Measurements from ENCODE around the gene RAG2. TPM values are rescaled to one million over a fixed set of nuclear protein-coding genes. Genes with fewer than 3 reads are reported as not detected.

RAG2 gene
- total RNA-seq, 2 experiments from 2014 or later = not detected

- no peaks in the 10 kb centered on the region for H3K9me3 Mint-ChIP-seq
- peaks cover 22% of the 10 kb centered on the region for H3K27me3 Mint-ChIP-seq (ENCODE audit: low read depth)
- H3K27ac Mint-ChIP-seq = no peak overlapping the region
- no peaks in the 10 kb centered on the region for H3K36me3 Mint-ChIP-seq (ENCODE audit: low read depth)
- CTCF ChIA-PET = no interaction called here
- H3K4me1 Mint-ChIP-seq (ENCODE audit: low read depth) = peaks cover 5% of the 10 kb centered on the region
- no peak for DNase-seq
- intact Hi-C loops (cut with micrococcal nuclease) = no loop called here
- H3K4me3 Mint-ChIP-seq = no peak overlapping the region
These were observed 6.6 kb downstream of the RAG2 start for GRCh38 chr11:36591433-36591832.

GRCh38 chr11:36590513-36590912 is 7.5 kb downstream of the RAG2 start:
- Mint-ChIP-seq H3K27ac (no peak overlapping the region), H3K36me3 (ENCODE audit: low read depth) (no peaks in the 10 kb centered on the region), H3K9me3 (no peaks in the 10 kb centered on the region), H3K4me3 (no peak overlapping the region), H3K27me3 (ENCODE audit: low read depth) (peaks cover 22% of the 10 kb centered on the region), H3K4me1 (ENCODE audit: low read depth) (peaks cover 5% of the 10 kb centered on the region)
- CTCF ChIA-PET = interaction anchor here (0.5 kb wide), 1 partner anchor 80 kb away, joined by 3 read pairs; the partner anchor contains the start of gene TRAF6
- intact Hi-C loops (cut with micrococcal nuclease) = no loop called here
- no peak for DNase-seq

GRCh38 chr11:36588099-36588498 is 9.9 kb downstream of the RAG2 start:
- intact Hi-C loops (cut with micrococcal nuclease) = no loop called here
- Mint-ChIP-seq H3K4me1 (ENCODE audit: low read depth) (no peaks in the 10 kb centered on the region), H3K36me3 (ENCODE audit: low read depth) (no peaks in the 10 kb centered on the region), H3K27me3 (ENCODE audit: low read depth) (peaks cover 13% of the 10 kb centered on the region), H3K4me3 (no peak overlapping the region), H3K9me3 (no peaks in the 10 kb centered on the region), H3K27ac (no peak overlapping the region)
- no peak for DNase-seq
- CTCF ChIA-PET = interaction anchor here (0.6 kb wide), 1 partner anchor 19 kb away, joined by 3 read pairs; no protein-coding TSS in a partner anchor

DNA sequence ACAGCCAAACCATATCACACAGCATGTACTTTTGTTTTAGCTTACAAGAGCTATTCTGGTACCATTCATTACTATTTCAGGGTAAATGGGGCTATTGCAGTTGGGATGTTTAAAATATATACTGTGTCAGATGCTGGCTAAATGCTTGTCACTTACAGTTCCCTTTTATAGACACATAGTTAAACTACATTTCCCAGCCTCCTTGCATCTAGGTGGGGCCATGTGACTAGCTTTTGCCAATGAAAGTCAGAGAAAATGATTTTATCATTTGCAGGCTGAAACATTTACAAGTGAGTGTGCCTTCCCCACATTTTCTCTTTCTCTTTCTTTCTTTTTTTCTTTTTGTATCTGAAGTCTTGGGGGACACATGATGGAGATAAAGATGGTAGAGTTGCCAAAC is 11.5 kb downstream of the RAG2 start:
- Mint-ChIP-seq H3K27me3 (ENCODE audit: low read depth) (peaks cover 8% of the 10 kb centered on the region), H3K9me3 (peaks cover 5% of the 10 kb centered on the region), H3K27ac (no peak overlapping the region), H3K4me1 (ENCODE audit: low read depth) (no peaks in the 10 kb centered on the region), H3K36me3 (ENCODE audit: low read depth) (no peaks in the 10 kb centered on the region), H3K4me3 (no peak overlapping the region)
- no peak for DNase-seq
- CTCF ChIA-PET = interaction anchor here (0.6 kb wide), 1 partner anchor 92 kb away, joined by 5 read pairs; no protein-coding TSS in a partner anchor
- intact Hi-C loops (cut with micrococcal nuclease) = no loop called here

DNA sequence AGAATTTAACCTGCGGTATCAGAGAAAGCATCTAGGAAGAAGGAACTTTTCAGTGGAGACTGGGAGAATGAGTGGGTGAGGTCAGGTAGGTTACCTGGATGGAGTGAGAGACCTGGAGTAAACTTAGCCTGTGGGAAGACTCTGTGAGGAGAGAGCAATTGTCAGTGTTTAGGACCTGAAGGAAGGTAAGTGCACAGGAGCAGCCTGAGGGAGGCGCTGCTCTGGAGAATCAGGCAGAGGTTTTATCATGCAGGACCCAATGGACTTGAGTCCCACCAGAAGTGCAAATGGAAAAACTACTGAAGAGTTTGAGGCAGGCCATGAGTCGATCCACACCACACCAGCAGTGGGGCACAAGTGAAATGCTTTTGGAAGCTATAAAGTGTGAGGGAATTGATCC is 14.4 kb downstream of the RAG2 start:
- no peak overlapping the region for H3K4me3 Mint-ChIP-seq

DNA sequence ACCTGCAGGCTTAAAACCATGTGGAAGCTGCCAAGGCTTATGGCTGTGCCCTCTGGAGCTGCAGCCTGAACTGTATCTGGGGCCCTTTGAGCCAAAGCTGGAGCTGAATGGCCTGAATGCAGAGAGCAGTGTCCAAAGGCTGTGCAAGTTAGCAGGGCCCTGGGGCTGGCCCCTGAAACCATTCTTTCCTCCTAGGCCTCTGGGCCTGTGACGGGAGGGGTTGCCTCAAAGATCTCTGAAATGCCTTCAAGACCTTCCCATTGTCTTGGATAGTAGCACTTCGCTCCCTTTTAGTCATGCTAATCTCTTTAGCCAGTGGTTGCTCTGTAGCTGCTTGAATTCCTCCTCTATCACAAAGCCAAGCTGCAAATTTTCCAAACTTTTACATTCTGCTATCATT is 16.5 kb downstream of the RAG2 start:
- H3K36me3 Mint-ChIP-seq (ENCODE audit: low read depth) = no peaks in the 10 kb centered on the region
- DNase-seq = no peak
- H3K4me3 Mint-ChIP-seq = no peak overlapping the region
- peaks cover 5% of the 10 kb centered on the region for H3K9me3 Mint-ChIP-seq
- no peaks in the 10 kb centered on the region for H3K4me1 Mint-ChIP-seq (ENCODE audit: low read depth)
- CTCF ChIA-PET = interaction anchor here (0.6 to 1.2 kb wide), 2 partner anchors 19 to 166 kb away, joined by 3 to 4 read pairs; no protein-coding TSS in a partner anchor
- no peak overlapping the region for H3K27ac Mint-ChIP-seq
- H3K27me3 Mint-ChIP-seq (ENCODE audit: low read depth) = peaks cover 2% of the 10 kb centered on the region
- intact Hi-C loops (cut with micrococcal nuclease) = no loop called here

More for the DNA sequence above, 14.4 kb downstream of the RAG2 start:
- no peak for DNase-seq
- Mint-ChIP-seq H3K9me3 (peaks cover 5% of the 10 kb centered on the region), H3K36me3 (ENCODE audit: low read depth) (no peaks in the 10 kb centered on the region), H3K27ac (no peak overlapping the region), H3K4me1 (ENCODE audit: low read depth) (no peaks in the 10 kb centered on the region), H3K27me3 (ENCODE audit: low read depth) (peaks cover 2% of the 10 kb centered on the region)
- CTCF ChIA-PET = interaction anchor here (1.3 kb wide), 1 partner anchor 19 kb away, joined by 3 read pairs; no protein-coding TSS in a partner anchor
- intact Hi-C loops (cut with micrococcal nuclease) = no loop called here

- Mint-ChIP-seq H3K4me3 (no peak overlapping the region), H3K36me3 (ENCODE audit: low read depth) (no peaks in the 10 kb centered on the region), H3K27me3 (ENCODE audit: low read depth) (peaks cover 5% of the 10 kb centered on the region), H3K27ac (no peak overlapping the region), H3K9me3 (peaks cover 5% of the 10 kb centered on the region), H3K4me1 (ENCODE audit: low read depth) (no peaks in the 10 kb centered on the region)
- intact Hi-C loops (cut with micrococcal nuclease) = no loop called here
- CTCF ChIA-PET = interaction anchor here (3.3 kb wide), 1 partner anchor 169 kb away, joined by 14 read pairs; no protein-coding TSS in a partner anchor
- no peak for DNase-seq
These were observed 19.6 kb downstream of the RAG2 start for GRCh38 chr11:36578458-36578857.

GRCh38 chr11:36577859-36578258 is 20.2 kb downstream of the RAG2 start:
- CTCF ChIA-PET = interaction anchor here (1.3 to 3.3 kb wide), 2 partner anchors 14 to 170 kb away, joined by 4 to 14 read pairs; no protein-coding TSS in a partner anchor
- Mint-ChIP-seq H3K9me3 (peaks cover 5% of the 10 kb centered on the region), H3K36me3 (ENCODE audit: low read depth) (no peaks in the 10 kb centered on the region), H3K4me1 (ENCODE audit: low read depth) (no peaks in the 10 kb centered on the region), H3K27me3 (ENCODE audit: low read depth) (peaks cover 5% of the 10 kb centered on the region), H3K27ac (no peak overlapping the region), H3K4me3 (no peak overlapping the region)
- no peak for DNase-seq
- intact Hi-C loops (cut with micrococcal nuclease) = no loop called here

DNA sequence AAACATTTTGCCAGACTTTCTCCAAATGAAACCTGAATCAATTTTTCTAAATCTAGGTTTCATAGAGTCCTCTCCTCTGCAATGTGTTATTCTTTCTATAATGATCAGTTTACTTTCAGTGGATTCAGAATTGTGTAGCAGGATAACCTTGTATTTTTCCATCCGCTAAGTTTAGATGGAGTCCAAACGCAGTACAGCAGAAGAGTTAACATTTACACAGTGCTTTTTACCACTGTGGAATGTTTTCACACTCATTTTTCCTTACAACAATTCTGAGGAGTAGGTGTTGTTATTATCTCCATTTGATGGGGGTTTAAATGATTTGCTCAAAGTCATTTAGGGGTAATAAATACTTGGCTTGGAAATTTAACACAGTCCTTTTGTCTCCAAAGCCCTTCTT is 20.7 kb downstream of the RAG2 start:
- Mint-ChIP-seq H3K27me3 (ENCODE audit: low read depth) (peaks cover 9% of the 10 kb centered on the region), H3K36me3 (ENCODE audit: low read depth) (no peaks in the 10 kb centered on the region), H3K27ac (no peak overlapping the region), H3K9me3 (peaks cover 5% of the 10 kb centered on the region), H3K4me3 (no peak overlapping the region), H3K4me1 (ENCODE audit: low read depth) (no peaks in the 10 kb centered on the region)
- DNase-seq = no peak
- intact Hi-C loops (cut with micrococcal nuclease) = no loop called here
- CTCF ChIA-PET = interaction anchor here (1.3 to 3.3 kb wide), 2 partner anchors 13 to 170 kb away, joined by 4 to 14 read pairs; no protein-coding TSS in a partner anchor

DNA sequence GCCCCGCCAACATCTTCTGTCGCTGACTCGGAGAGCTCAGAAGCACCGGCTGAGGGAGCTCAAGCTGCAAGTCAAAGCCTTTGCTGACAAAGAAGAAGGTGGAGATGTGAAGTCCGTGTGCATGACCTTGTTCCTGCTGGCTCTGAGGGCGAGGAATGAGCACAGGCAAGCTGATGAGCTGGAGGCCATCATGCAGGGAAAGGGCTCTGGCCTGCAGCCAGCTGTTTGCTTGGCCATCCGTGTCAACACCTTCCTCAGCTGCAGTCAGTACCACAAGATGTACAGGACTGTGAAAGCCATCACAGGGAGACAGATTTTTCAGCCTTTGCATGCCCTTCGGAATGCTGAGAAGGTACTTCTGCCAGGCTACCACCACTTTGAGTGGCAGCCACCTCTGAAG is 23.6 kb downstream of the RAG2 start:
- Mint-ChIP-seq H3K27ac (no peak overlapping the region), H3K27me3 (ENCODE audit: low read depth) (peaks cover 30% of the 10 kb centered on the region), H3K9me3 (no peaks in the 10 kb centered on the region), H3K4me1 (ENCODE audit: low read depth) (no peaks in the 10 kb centered on the region), H3K36me3 (ENCODE audit: low read depth) (no peaks in the 10 kb centered on the region), H3K4me3 (no peak overlapping the region)
- intact Hi-C loops (cut with micrococcal nuclease) = no loop called here
- DNase-seq = no peak
- CTCF ChIA-PET = interaction anchor here (2.7 kb wide), 1 partner anchor 10 kb away, joined by 15 read pairs; no protein-coding TSS in a partner anchor

DNA sequence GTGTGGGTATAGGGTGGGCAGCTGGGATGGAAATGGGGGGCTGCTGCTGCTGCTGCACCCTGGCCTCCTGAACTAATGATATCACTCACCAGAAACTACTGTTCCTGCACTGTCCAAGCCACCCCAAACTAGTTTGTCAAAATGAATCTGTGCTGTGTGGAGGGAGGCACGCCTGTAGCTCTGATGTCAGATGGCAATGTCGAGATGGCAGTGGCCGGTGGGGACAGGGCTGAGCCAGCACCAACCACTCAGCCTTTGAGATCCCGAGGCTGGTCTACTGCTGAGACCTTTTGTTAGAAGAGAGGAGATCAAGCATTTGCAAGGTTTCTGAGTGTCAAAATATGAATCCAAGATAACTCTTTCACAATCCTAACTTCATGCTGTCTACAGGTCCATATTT is 28.9 kb downstream of the RAG2 start:
- peaks cover 51% of the 10 kb centered on the region for H3K27me3 Mint-ChIP-seq (ENCODE audit: low read depth)
- intact Hi-C loops (cut with micrococcal nuclease) = no loop called here
- CTCF ChIA-PET = interaction anchor here (0.6 to 1.4 kb wide), 3 partner anchors 19 to 279 kb away, joined by 3 read pairs; no protein-coding TSS in a partner anchor

DNA sequence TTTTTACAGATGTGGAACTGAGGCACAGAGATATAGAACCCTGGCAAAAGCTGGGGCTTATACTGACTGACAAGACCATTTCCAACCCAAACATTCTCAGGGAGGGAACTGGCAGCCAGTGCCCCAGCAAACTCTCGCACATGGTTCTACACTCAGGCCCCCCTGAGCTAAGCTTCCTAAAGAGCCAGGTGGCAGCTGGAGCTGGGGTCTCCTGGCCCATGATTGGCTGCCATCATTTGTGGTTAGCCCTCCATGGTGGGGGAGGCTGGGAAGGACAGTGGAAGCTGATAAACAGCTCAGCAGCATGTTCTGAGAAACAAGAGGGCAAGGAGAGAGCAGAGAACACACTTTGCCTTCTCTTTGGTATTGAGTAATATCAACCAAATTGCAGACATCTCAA is 30.3 kb downstream of the RAG2 start, which contains the start of gene RAG1:
RAG1 (plus strand) TSS at position 314 of the 400 bp plus-strand sequence. CDS start 5,298 bp downstream, outside the sequence.
- Mint-ChIP-seq H3K9me3 (no peaks in the 10 kb centered on the region), H3K4me3 (no peak within 1 kb of the TSS), H3K27me3 (ENCODE audit: low read depth) (peaks cover 46% of the 10 kb centered on the region), H3K4me1 (ENCODE audit: low read depth) (peaks cover 2% of the 10 kb centered on the region), H3K27ac (no peak within 1 kb of the TSS), H3K36me3 (ENCODE audit: low read depth) (no peaks in the 10 kb centered on the region)
- intact Hi-C loops (cut with micrococcal nuclease) = no loop called here
- no peak for DNase-seq
- CTCF ChIA-PET = no interaction called here

More for the DNA sequence above, 28.9 kb downstream of the RAG2 start:
- Mint-ChIP-seq H3K36me3 (ENCODE audit: low read depth) (no peaks in the 10 kb centered on the region), H3K27ac (no peak overlapping the region), H3K4me3 (no peak overlapping the region), H3K4me1 (ENCODE audit: low read depth) (peaks cover 2% of the 10 kb centered on the region), H3K9me3 (no peaks in the 10 kb centered on the region)
- no peak for DNase-seq

DNA sequence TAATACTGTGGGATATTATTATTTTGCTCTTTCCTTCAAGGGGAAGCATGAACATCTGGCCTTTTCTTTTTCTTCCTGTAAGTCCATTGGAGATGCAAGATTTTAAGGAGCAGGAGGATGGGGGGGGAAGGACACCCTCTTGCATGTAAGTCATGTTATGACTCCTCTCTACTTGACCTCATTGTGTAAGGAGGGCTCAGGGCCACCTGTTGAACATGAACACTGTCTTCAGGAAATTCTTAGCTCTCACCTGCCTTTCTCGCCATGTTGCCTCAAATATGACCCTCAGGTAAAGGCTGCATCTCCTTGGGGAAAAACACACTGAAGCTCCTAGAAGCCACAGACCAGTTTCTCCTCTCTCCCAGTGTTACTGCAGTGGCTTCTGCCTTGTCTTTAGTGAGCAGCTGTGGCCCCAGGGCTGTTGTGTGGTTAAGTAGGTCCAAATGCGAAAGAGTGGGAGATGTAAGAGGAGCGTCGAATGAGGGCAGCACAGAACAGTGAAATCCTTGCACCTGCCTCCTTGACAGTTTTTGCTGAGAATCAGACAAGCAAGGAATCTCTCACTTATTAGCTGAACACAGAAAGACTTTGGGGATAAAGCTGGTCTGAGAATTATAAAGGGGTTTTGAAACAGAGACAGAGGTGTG is 31.5 kb downstream of the RAG2 start:
- Mint-ChIP-seq H3K4me3 (no peak overlapping the region), H3K9me3 (no peaks in the 10 kb centered on the region), H3K27me3 (ENCODE audit: low read depth) (peaks cover 34% of the 10 kb centered on the region), H3K27ac (no peak overlapping the region), H3K4me1 (ENCODE audit: low read depth) (peaks cover 2% of the 10 kb centered on the region), H3K36me3 (ENCODE audit: low read depth) (no peaks in the 10 kb centered on the region)
- DNase-seq = no peak
- CTCF ChIA-PET = interaction anchor here (0.6 to 5.8 kb wide), 4 partner anchors 108 to 253 kb away, joined by 3 to 111 read pairs (median 4); no protein-coding TSS in a partner anchor
- intact Hi-C loops (cut with micrococcal nuclease) = no loop called here
